HL-60/S4 treated with retinoic acid at 250 ng/mL for 4 days and 3 days (cell line): ENCODE measurements around the gene SPAG8.

Experiments used
- in situ Hi-C: fragments of 300-500 bp; cut with MboI; formaldehyde crosslinking; loops from 2 replicates; pipeline ENCODE4 v1.7.0; 2022; ENCODE audit warnings: low sequenced_read_pairs

The SPAG8 gene

DNA sequence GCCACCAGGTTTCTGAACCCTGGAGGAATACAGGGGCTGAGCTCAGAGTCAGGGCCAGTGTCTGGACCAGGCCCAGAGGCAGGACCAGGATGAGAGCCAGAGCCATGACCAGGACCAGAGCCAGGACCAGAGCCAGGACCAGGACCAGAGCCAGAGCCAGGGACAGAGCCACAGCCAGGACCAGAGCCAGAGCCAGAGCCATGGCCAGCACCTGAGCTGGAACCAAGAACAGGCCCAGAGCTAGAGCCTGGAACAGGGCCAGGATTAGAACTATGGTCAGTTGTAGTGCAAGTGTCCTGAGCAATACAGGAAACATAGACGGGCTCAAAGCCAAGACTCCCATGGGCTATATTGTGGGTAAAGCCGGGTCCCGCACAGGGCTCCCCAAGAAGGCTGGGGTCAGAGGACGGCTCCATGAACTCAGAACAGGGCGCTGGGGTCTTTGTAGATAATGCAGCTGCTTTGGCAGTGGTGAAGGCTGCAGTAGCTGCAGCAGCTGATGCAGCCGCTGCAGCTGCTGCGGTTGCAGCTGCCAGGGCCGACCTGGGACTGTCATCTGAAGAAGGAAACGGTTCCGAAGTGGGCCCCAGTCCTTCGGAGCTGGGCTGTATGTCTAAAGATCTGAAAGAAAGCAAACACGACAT, 559 bp downstream of the SPAG8 start:
- in situ Hi-C loops: no loop called here

DNA sequence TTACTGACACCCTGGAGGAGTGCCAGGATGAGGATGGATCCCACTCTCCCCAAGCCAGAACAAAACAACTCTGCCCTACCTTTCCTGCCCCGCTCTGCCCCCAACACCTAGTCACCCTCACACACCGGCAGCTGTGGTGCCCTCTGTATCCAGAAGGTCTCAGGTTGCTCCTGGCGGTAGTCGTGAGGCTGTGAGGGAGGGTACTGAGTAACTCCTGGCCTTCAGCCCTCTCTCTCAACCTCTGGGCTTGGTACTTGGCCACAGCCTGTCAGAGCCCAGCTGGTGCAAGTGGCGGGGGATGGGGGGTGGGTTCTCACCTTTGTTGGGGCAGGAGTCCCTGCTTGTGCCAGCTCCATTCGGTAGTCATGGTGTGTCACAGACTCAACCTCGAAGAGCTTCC, 1.9 kb downstream of the SPAG8 start:
- in situ Hi-C loops: no loop called here

DNA sequence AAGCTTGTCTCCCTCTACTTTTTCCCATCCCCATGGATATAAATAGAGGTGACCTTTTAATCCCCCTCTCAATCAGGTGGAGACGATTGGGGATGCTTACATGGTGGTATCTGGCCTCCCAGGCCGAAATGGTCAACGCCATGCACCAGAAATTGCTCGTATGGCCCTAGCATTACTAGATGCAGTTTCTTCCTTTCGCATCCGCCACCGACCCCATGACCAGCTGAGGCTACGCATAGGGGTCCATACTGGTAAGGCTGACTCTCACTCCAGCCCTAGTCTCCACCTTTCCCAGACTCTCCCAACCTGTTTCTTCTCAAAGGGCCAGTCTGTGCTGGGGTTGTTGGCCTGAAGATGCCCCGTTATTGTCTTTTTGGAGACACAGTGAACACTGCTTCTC, 3.6 kb downstream of the SPAG8 start:
- in situ Hi-C loops: no loop called here

DNA sequence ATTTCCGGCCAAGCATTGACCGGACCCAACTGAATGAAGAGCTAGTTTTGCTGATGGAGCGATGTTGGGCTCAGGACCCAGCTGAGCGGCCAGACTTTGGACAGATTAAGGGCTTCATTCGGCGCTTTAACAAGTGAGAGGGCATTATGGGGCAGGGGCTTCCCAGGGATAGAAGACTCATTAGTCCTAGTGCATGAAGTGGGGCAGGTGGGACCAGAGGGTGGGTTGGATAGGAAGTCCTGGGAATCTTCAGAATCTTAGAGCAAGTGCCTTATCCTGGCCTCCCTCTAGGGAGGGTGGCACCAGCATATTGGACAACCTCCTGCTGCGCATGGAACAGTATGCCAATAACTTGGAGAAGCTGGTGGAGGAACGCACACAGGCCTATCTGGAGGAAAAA, 6.0 kb downstream of the SPAG8 start:
- in situ Hi-C loops: no loop called here

DNA sequence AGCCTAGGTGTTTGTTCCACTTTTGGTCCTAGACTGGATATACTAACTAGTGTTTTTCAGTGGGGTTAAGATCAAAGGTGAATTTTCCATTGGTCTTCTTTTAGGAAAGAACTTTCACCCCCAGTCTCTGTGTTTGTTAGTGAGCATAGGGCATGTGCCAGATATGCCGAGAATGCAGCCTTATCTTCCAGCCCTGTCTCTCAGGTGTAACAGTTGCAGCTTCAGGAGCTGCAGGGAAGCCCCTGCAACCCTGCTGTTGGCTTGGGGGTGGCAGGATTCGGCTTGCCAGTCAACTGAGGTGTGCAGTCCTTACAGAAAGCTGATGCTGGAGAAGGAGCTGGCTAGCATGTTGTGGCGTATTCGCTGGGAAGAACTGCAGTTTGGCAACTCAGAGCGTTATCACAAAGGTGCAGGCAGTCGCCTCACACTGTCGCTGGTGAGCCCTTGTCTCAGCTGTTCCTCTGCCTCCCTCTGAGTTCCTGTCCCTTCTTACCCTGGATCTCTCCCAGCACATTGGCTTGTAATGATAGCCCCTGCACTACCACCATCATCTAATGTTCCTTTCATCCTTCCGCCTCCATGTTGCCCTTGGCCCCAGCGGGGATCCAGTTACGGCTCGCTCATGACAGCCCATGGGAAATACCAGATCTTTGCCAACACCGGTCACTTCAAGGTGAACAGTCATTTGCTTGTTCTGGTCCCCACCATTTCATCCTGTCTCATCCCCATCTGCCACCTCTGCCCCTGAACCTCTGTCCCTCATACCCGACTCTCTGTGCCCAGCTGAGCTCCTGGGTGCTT, 10.5 kb downstream of the SPAG8 start:
- in situ Hi-C loops: no loop called here

DNA sequence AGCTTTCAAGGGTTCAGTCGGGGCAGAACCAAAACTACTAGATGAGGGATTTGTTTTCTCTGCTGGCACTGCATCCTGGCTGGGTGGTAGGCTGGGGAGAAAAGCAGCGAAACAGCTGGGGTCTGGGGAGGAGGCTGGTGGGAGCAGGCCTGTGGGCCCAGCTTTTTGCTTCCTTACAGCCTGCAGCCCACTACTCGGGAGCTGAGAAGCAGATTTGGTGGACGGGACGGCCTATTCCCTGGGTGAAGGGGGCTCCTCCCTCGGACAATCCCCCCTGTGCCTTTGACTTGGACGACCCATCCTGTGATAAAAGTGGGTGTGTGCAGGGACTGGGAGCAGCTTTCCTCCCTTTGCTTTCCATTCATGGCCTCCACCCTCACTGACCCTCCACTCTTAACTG, 11.5 kb downstream of the SPAG8 start:
- in situ Hi-C loops: no loop called here

DNA sequence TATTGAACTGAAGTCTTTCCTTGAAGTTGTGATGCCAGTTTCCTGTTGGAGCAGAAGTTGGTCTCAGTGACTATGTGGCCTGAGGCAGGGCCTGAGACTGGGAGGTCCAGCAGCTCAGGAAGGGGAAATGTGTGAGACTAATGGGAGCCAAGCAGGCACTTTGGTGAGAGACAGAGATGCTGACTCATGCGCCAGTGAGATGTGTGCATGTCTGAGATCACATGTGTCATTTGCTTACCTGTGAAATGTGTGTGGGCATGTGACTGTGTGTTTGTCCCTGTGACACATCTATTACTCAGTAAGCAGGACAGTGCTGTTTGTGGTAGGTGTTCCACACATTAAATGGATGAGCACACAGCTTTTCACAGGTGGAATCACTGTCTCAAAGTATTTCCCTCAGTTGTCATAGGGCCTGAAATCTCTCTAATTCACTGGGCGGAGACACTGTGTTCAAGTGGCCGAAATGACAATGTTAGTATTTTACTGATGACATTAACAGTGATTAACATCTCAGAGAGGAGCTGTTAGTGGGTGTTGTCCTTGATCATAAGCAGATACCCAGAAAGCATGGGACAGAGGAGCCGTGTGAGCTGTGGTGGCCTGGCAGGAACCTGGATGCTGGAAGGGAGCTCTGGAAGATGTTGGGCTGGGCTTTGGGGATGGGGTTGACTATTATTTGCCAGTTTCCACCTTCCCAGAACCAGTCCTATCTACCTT, 13.2 kb downstream of the SPAG8 start:
- in situ Hi-C loops: no loop called here

DNA sequence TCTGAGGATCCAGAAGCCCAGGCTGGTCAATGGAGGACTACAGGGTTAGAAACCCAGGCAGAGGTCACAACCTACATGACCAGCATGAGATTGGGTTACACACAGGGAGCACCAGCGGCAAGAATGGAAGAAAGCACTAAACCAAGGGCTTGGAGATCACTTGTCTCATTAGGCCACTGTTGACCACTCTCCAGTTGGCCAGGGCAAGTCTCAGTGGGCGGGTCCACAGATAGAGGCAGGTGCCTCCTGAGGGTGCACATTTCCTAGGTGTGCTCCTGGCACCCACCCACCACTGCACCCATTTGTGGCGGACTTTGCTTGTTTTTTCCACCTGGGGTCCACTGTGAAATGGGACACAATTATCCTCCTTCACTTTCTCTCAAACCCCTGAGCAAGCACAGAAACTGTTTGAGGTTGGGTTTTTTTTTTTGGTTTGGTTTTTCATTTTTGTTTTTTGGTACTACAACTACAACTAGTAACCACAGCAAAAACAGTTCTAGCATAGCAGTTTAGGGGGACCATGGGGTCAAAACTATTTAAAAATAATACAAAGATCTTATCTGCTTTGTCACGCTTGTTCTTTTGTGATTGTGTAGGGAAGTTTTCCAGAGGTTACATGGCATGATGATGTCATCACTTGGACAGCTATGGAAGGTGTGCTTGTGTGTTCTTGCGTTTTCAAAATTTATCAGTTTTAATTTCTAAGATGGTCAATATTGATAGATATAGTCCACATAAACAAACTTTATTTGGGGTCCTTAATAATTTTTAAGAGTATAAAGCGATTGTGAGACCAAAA, 14.6 kb downstream of the SPAG8 start:
- in situ Hi-C loops: no loop called here

DNA sequence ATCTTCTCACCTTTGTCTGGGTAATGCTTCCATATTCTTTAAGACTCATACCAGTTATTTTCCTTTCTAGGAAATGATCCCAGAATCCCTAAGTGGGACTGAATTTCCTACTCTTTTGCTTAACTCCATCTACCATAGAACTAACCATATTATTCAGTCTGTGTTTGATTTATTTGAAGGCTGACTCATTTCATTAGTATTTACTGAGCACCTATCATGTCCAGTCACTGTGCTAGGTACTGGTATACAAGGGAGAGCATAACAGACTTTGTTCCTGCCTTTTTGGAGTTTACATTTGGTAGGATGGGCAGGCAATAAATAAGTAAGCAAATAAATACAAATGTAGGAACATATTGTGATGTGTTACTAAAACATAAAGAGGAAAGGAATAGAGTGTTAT, 16.4 kb downstream of the SPAG8 start:
- in situ Hi-C loops: no loop called here

DNA sequence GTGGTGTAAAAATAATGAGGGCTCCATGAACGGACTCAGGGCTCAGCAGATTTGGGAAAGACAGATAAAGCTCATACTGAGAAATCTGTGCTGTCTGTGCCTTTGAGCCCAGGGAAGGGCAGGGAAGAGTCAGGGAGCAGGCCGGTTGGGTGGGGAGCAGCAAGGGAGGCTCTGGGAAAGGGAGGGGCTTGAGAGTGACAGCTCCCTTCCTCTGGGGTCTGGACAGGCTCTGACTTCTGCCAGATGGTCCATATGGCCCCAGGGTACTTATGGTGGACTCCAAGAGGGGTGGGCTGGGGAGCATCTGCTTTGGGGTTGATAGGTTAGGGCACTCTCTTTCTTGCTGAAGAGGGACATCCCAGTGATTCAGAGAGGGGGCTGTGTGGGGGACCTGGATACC, 18.6 kb downstream of the SPAG8 start:
- in situ Hi-C loops: no loop called here

DNA sequence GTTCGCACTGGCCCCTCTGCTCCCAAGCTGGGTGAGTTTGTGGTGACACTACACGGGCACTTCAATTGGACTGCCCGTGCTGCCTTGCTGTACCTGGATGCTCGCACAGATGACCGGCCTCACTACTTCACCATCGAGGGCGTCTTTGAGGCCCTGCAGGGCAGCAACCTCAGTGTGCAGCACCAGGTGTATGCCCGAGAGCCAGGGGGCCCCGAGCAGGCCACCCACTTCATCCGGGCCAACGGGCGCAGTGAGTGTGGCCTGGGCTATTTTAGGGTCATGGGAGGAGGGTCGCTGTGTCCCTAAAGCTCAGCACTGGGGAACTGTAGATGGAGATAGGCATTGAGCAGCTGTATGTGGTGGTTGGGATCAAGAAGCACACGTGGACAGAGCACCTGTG, 19.2 kb downstream of the SPAG8 start:
- in situ Hi-C loops: no loop called here

DNA sequence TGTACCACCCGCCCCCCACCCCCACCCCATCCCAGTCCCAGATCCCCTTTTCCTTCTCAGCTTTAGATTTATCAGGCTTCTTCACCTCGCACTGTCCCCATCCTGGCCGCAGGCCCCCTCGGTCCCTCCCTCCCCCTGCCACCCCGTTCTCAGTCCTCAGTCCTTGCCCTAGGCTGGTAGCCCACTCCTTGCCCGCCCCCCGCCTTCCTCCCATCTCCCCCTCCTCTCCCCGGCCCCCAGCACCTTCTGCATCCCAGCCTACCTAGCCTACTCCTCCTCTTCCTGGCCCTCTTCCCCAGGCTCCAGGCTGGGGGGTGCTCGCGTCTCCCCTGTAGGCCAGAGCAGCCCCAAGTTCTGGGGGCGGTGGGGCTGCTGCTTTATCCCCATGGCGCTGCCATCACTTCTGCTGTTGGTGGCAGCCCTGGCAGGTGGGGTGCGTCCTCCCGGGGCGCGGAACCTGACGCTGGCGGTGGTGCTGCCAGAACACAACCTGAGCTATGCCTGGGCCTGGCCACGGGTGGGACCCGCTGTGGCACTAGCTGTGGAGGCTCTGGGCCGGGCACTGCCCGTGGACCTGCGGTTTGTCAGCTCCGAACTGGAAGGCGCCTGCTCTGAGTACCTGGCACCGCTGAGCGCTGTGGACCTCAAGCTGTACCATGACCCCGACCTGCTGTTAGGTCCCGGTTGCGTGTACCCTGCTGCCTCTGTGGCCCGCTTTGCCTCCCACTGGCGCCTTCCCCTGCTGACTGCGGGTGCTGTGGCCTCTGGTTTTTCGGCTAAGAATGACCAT, 19.8 kb downstream of the SPAG8 start:
- in situ Hi-C loops: no loop called here

DNA sequence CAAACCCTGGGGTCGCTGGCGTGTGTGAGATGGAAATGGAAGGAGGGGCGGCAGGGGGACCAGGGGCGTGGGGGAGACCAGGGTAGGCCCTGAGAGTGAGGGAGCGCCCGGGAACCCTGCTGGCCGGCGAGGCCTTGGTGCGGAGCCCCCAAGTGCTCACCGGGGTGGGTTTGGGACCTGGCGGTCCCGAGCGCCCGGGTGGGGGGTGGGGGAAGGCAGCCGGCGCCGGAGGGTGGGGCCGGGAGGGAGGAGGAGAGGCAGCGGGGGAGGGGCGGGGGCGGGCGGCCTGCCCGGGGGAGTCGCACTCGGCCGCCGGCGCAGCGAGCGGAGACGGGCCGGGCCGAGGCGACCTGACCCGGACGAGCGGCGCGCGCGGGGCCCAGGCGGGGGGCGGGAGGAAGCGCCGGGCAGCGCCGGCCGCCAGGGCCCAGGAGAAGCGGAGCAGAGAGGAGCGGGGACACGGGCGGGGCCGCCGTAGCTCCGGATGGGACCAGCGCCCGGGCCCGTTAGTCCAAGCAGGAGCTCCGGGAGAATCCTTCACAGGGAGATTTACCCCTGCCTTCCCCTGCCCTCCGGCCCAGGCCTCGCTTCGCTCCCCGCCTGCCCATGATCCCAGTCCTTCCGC, 20.7 kb downstream of the SPAG8 start, which contains the start of gene NPR2:
Gene NPR2, plus strand, starts transcription at position 295 of the 625 bp plus-strand sequence. CDS start 818 bp downstream, outside the sequence.
- in situ Hi-C loops: no loop called here

DNA sequence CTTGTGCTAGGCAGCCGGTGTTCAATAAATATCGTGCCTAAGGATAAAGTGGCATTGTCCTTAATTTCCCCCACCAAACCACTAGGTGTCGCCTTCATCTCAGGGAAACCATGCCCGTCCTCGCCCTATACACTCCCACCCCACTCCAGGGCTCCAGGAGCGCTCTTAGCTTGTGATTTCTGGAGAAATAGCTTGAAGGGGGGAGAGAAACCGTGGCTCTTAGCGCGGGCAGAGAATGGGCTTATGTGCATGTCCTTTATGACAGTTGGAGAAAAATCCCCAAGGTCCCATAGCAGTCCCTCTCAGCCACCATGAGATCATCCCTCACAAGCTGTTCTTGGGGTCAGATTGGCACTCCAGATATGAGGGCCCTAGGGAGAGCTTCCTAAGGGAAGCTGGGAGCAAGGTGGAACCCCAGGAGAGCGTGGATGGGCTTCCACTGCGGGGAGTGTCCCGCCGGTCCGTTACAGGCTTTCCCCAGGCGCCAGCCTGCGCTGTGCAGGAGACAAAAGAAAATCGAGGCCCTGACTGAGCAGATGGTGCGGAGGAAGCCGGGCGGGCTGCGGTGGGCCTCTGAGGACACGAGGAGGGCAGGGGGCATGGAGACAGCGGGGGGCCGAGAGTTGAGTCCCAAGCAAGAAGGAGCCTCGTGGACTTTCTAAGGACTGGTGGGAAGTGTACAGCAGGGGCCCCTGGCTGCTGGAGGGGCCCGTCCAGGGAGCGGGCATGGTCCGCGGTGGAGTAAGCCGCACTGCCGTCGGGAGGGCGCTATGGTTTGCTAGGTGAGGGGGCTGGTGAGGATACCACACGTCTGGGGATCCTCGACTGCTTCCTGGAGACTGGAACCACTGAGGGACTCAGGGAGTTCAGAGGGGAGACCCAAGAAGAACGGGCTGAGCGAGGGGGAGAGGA, 21.4 kb downstream of the SPAG8 start:
- in situ Hi-C loops: no loop called here

DNA sequence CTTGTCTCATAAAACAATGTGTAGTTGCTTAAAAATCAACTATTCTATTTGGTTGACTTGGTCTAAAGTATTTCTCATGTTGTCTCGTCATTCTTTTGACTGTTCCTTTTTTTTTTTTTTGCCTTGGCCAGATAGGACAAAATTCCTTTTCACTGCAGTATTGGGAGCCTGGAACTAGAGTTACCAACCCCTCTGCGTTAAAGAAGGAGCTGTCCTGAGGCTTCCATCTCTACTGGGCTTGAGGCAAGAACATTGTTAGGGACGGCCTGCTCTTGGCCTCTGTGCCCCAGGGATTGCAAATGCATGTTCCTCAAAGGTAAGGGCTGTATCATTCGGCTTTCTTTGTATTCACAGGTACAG, 22.1 kb downstream of the SPAG8 start:
- in situ Hi-C loops: no loop called here

DNA sequence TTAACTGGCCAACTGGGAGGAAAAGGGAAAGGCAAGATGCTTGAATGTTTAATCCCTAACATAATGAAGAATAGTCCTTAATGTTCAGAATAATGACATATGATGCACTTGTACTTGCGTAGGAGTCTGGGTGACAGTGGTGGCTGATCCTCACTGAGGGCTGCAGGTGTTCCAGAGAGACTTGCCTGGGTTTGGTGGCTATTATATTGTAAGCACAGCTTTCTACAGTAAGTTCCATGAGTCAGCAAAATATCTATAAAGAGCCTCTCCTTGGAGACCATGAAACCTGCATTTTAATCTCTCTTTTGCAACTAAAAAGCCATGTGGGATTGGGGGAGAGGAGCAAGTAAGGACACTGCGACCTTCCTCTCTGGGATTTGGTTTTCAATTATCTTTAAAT, 22.5 kb downstream of the SPAG8 start:
- in situ Hi-C loops: no loop called here

DNA sequence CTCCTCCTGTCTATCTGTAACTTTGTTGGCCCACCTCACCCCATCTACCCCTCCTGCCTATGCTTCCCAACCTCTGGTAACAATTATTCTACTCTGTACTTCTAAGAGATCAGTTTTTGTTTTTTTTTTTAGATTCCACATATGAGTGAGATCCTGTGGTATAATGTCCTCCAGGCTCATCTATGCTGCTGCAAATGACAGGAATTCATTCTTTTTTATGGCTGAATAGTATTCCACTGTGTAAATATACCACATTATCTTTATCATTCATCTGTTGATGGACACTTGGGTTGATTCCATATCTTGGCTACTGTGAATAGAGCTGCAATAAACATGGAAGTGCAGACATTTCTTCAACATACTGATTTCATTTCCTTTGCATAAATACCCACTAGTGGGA, 28.6 kb downstream of the SPAG8 start:
- in situ Hi-C loops: no loop called here

DNA sequence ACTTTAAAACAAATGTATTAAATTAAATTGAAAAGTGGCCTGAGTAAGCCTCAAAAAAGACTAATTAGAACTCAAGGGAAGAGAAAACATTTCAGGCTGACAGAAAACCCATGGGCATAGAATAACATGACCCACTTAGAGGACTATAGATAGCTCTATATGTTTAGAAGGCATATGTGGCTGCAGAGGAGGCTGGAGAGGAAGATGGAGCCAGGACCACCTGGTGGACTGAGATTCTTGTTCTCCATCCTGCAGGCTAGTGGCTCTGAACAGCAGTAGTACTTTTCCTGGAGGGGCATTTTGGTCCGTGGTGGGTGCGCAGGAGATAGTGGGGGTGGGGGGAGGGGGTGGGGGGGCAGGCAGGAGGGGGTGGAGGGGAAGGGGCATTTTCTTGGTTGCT, 31.0 kb downstream of the SPAG8 start:
- in situ Hi-C loops: no loop called here

DNA sequence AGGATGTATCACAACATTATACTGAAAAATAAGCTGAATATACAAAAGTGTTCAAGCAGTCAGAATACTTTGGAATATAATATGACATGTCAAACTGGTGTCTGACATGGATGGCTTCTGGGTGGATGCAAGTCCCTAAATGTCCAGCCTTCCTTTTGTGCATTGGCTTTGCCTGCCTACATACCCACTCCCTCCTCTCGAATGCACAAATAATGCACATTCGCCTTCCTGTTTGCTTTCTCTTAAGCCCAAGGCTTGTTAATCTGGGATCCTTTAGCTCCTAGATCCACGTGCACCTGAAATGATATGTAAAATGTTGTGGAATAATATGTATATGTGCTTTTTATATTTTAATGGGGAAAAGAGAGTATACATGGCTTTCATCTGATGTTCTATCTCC, 33.6 kb downstream of the SPAG8 start:
- in situ Hi-C loops: no loop called here
